Astrocyte of the cerebellum (primary cell): ENCODE data around the gene TNFRSF25.
"Not testable (repeated sequence)": the region's sequence is repeated elsewhere in the genome, so short reads cannot be mapped to it uniquely, and the experiment has no call there.

ENCODE experiments used
- DNase-seq: peaks from one replicate; pipeline ENCODE4 v3.0.0-alpha.2; 2011; ENCODE audit warnings: low read depth
- H3K4me3 ChIP-seq: 2 replicates; pipeline ENCODE4 v1.5.1; 2011; ENCODE audit warnings: mild to moderate bottlenecking, low read depth, low read length, moderate library complexity
- CTCF ChIP-seq: IDR thresholded peaks from 2 replicates; pipeline ENCODE4 v1.5.1; 2012; ENCODE audit warnings: low read length, low read depth, moderate library complexity, mild to moderate bottlenecking; ENCODE audit errors: missing control alignments
- in situ Hi-C: cut with HindIII; loops from 2 replicates; pipeline ENCODE4 v1.10.0; 2017; ENCODE audit warnings: low sequenced_read_pairs

Gene TNFRSF25

DNA sequence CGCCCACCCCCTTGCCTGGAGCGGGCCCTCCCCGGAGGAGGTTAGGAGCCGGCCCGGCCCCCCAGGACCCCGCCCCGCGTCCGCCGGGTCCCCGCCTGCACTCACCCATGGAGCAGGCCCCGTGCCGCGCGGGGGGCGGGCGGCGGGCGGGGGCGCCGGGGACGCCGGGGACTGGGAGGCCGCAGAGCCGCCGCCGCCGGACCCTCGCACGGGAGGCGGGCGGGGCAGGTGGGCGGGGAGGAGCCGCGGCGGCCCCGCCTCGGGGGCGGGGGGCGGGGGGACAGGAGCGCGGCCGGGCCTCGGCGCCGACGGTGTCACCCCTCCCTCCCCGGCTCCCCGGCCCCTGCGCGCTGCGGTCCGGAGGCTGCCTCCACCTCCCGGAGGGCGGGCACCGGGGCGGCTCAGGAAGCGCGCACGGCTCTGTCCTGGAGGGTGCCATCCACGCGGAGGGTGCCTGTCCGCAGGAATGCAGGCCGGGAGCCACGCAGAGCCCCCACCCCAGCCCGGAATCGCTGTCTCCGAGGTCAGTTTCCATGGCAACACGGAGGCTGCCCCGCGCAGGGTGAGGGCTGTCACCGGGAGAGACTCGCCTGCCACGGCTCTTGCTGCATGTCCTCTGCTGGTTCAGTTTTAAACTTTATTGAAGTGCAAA is 31.4 kb upstream of the TNFRSF25 start:
- in situ Hi-C loops, result no loop called here
- no peak for DNase-seq

GRCh38 chr1:6496890-6497214 is 30.9 kb upstream of the TNFRSF25 start:
- DNase-seq, result no peak
- H3K4me3 ChIP-seq, result peak overlapping the region; percentile 65
- TF ChIP-seq CTCF, result no peak
- in situ Hi-C loops, result no loop called here

More for the DNA sequence above, 31.4 kb upstream of the TNFRSF25 start:
- no peak for TF ChIP-seq CTCF
- peak overlapping the region; percentile 65 for H3K4me3 ChIP-seq

- DNase-seq, result no peak
- TF ChIP-seq CTCF, result no peak
- H3K4me3 ChIP-seq, result peak overlapping the region; percentile 65
- in situ Hi-C loops, result no loop called here
These were observed 30.4 kb upstream of the TNFRSF25 start for GRCh38 chr1:6496365-6496721.

DNA sequence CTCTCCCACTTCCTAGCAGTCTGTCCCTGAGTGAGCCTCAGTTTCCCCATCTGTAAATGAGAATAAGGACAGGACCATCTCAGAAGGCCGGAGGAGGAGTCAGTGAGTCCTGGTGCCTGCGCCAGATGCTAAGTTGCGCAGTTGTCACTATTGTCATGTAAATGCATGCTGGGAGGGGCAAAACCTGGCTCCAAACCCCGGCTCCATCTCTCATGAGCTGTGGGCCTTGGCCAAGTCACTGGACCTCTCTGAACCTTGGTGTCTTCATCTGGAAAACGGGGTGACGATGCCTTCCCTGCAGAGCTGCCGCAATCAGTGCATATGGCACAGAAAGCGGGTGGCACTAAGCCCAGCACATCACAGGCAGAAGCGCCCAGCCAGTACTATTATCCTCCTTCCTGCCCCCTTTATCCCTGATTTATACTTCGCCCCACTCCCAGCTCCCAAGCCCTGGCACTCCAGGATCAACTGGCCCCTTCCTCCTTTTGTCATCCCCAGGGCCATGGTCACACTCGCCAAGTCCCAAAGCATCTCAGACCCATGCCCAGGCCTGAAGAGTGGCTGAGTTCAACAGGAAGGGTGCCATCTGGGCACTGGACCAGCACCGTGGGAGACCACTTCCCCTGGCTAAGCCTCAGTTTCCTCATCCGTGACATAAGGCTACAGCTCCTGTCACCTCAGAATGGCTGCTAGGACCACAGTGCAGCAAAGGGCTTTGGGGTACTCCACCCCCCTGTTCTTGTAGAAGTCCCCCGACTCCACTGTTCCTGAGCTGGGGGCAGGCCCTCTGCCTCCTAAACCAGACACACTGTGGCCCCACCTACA is 29.8 kb upstream of the TNFRSF25 start:
- TF ChIP-seq CTCF, result no peak
- no peak for DNase-seq
- in situ Hi-C loops, result no loop called here
- peak overlapping the region; percentile 65 for H3K4me3 ChIP-seq

DNA sequence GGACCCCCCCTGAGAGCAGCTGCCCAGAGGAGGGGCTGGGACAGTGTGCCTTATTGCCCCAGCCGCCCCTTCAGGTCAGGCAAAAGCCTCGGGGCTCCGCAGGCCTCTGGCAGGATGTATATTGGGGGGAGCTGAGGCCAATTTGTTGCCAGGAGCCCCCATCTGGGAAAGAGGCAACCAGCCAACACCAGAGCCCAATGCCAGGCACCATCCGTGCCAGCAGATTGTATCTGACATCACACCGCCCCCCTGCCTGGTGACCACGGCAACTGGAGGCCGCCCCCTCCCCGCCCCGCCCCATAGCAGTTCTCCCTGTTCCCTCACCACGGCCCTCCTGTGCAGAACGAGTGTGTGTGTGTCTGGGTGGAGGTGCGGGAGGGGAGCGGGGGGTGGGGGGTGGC is 29.1 kb upstream of the TNFRSF25 start:
- DNase-seq, result no peak
- no peak overlapping the region for H3K4me3 ChIP-seq
- no peak for TF ChIP-seq CTCF
- in situ Hi-C loops, result no loop called here

- DNase-seq, result no peak
- no peak for TF ChIP-seq CTCF
- in situ Hi-C loops, result no loop called here
- no peak overlapping the region for H3K4me3 ChIP-seq
These were observed 28.7 kb upstream of the TNFRSF25 start for GRCh38 chr1:6494627-6495026.

GRCh38 chr1:6493834-6494223 is 27.9 kb upstream of the TNFRSF25 start:
- H3K4me3 ChIP-seq, in situ Hi-C loops, DNase-seq: not testable (repeated sequence)
